T-helper 2 cell treated with Interferon-gamma antibody and Interleukin-4, amounts not matched to agents 5 μg/mL and 100 μg/mL, for 36 hours (primary cell): Measurements from ENCODE around the gene SLC9A3.
"Not testable (repeated sequence)": the region's sequence is repeated elsewhere in the genome, so short reads cannot be mapped to it uniquely, and the experiment has no call there.

Source experiments
- DNase-seq: peaks from one replicate; pipeline ENCODE4 v3.0.0; 2021; ENCODE audit warnings: low spot score
- H3K27ac Mint-ChIP-seq: one replicate; pipeline ENCODE4 v1.8.0; 2021; ENCODE audit warnings: mild to moderate bottlenecking, mixed read lengths
- H3K27me3 Mint-ChIP-seq: one replicate; pipeline ENCODE4 v1.8.0; 2021; ENCODE audit warnings: low read depth, mixed read lengths
- H3K36me3 Mint-ChIP-seq: one replicate; pipeline ENCODE4 v1.8.0; 2021; ENCODE audit warnings: low read depth, mixed read lengths
- H3K4me1 Mint-ChIP-seq: one replicate; pipeline ENCODE4 v1.8.0; 2021; ENCODE audit warnings: low read depth, mixed read lengths
- H3K4me3 Mint-ChIP-seq: one replicate; pipeline ENCODE4 v1.8.0; 2022; ENCODE audit warnings: mild to moderate bottlenecking, moderate library complexity, mixed read lengths
- H3K9me3 Mint-ChIP-seq: one replicate; pipeline ENCODE4 v1.8.0; 2021; ENCODE audit warnings: mixed read lengths

Gene SLC9A3

DNA sequence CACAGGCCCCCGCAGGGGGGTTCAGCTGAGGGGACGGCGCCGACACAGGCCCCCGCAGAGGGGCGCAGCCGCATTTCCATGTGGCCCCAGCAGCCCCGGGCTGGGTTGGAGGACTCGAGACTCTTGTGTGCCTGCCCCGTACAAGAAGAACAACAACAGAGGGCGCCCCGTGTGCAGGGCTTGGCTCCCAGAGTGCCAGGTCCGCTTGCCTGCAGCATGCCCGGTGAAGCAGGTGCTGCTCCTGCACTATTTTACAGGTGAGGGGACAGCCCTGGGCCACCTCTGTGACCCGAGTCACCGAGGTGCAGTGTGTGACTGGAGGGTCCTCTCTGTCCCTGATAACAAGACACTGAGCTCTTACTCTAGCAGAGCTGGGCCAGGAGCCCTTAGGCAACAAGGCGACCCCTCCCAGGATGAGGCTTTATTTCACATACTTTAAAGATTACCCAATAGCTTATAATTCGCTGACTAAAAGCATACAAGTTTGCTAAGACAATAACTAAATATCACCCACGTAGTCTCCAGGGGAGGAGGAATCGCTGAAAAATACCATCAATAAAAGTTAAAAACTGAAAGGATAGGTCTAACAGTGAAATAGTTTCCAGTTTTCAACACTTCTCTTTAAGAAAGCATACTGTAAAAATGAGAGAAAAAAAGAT, 41.7 kb upstream of the SLC9A3 start:
- no peak for DNase-seq
- H3K27me3 Mint-ChIP-seq, result peaks cover 14% of the 10 kb centered on the region

GRCh38 chr5:561408-561807, 37.2 kb upstream of the SLC9A3 start:
- Mint-ChIP-seq H3K4me1 (no peaks in the 10 kb centered on the region), H3K36me3 (no peaks in the 10 kb centered on the region), H3K27ac (no peak overlapping the region), H3K9me3 (no peaks in the 10 kb centered on the region), H3K27me3 (peaks cover 12% of the 10 kb centered on the region), H3K4me3 (no peak overlapping the region)
- DNase-seq, result no peak

More for the DNA sequence above, 41.7 kb upstream of the SLC9A3 start:
- Mint-ChIP-seq H3K9me3 (no peaks in the 10 kb centered on the region), H3K27ac (no peak overlapping the region), H3K4me1 (no peaks in the 10 kb centered on the region), H3K4me3 (no peak overlapping the region), H3K36me3 (no peaks in the 10 kb centered on the region)

DNA sequence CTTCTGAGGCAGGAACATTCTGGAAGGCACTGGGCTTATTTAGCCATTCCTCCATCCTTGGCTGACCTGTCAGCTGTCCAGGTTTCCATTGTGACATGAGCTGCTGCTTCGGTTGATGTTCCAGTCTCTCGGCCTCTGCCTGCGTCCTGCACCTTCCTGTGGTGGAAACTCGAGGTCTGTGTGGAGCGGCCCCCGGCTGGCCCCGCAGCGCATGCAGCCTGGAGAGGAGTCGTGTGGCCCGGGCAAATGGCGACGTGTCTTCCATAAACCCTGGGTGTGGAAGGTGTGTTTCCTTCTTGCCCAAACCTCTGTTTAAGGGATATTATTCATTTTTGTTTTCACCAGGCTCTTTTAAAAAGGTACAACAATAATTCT, 36.5 kb upstream of the SLC9A3 start:
- H3K4me1 Mint-ChIP-seq, result no peaks in the 10 kb centered on the region
- no peak for DNase-seq
- H3K36me3 Mint-ChIP-seq, result no peaks in the 10 kb centered on the region
- H3K4me3 Mint-ChIP-seq, result no peak overlapping the region
- H3K9me3 Mint-ChIP-seq, result no peaks in the 10 kb centered on the region
- peaks cover 6% of the 10 kb centered on the region for H3K27me3 Mint-ChIP-seq
- no peak overlapping the region for H3K27ac Mint-ChIP-seq

- DNase-seq, result no peak
- no peaks in the 10 kb centered on the region for H3K9me3 Mint-ChIP-seq
- no peaks in the 10 kb centered on the region for H3K4me1 Mint-ChIP-seq
- no peak overlapping the region for H3K27ac Mint-ChIP-seq
- H3K4me3 Mint-ChIP-seq, result no peak overlapping the region
- no peaks in the 10 kb centered on the region for H3K36me3 Mint-ChIP-seq
- peaks cover 6% of the 10 kb centered on the region for H3K27me3 Mint-ChIP-seq
Measured at GRCh38 chr5:558871-559503, 34.7 kb upstream of the SLC9A3 start.

- Mint-ChIP-seq H3K4me3 (no peak overlapping the region), H3K27me3 (peaks cover 8% of the 10 kb centered on the region), H3K9me3 (no peaks in the 10 kb centered on the region), H3K4me1 (no peaks in the 10 kb centered on the region), H3K27ac (no peak overlapping the region), H3K36me3 (no peaks in the 10 kb centered on the region)
- no peak for DNase-seq
Measured at GRCh38 chr5:558326-558725, 34.1 kb upstream of the SLC9A3 start.

DNA sequence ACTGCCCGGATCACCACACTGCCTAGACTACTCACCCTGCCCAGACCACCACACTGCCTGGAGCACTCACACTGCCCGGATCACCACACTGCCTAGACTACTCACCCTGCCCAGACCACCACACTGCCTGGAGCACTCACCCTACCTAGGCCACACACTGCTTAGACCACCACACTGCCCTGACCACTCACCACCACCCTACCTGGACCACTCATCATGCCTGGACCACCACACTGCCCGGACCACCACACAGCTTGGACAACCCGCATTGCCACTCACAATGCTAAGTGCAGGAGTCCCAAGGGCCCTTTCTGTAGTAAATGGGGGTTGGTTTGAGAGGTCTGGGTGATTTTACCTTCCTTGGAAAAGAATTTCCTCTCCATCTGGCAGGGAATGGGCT, 33.7 kb upstream of the SLC9A3 start:
- H3K4me1 Mint-ChIP-seq, DNase-seq, H3K27ac Mint-ChIP-seq, H3K9me3 Mint-ChIP-seq, H3K4me3 Mint-ChIP-seq, H3K27me3 Mint-ChIP-seq, H3K36me3 Mint-ChIP-seq: not testable (repeated sequence)

- Mint-ChIP-seq H3K4me3 (no peak overlapping the region), H3K9me3 (no peaks in the 10 kb centered on the region), H3K27me3 (peaks cover 8% of the 10 kb centered on the region), H3K27ac (no peak overlapping the region), H3K36me3 (no peaks in the 10 kb centered on the region), H3K4me1 (no peaks in the 10 kb centered on the region)
- no peak for DNase-seq
Measured at GRCh38 chr5:556909-557441, 32.7 kb upstream of the SLC9A3 start.

- Mint-ChIP-seq H3K4me1 (no peaks in the 10 kb centered on the region), H3K27ac (no peak overlapping the region), H3K27me3 (peaks cover 10% of the 10 kb centered on the region), H3K36me3 (no peaks in the 10 kb centered on the region), H3K9me3 (no peaks in the 10 kb centered on the region), H3K4me3 (no peak overlapping the region)
- DNase-seq, result no peak
Measured at GRCh38 chr5:555058-555623, 30.9 kb upstream of the SLC9A3 start.

DNA sequence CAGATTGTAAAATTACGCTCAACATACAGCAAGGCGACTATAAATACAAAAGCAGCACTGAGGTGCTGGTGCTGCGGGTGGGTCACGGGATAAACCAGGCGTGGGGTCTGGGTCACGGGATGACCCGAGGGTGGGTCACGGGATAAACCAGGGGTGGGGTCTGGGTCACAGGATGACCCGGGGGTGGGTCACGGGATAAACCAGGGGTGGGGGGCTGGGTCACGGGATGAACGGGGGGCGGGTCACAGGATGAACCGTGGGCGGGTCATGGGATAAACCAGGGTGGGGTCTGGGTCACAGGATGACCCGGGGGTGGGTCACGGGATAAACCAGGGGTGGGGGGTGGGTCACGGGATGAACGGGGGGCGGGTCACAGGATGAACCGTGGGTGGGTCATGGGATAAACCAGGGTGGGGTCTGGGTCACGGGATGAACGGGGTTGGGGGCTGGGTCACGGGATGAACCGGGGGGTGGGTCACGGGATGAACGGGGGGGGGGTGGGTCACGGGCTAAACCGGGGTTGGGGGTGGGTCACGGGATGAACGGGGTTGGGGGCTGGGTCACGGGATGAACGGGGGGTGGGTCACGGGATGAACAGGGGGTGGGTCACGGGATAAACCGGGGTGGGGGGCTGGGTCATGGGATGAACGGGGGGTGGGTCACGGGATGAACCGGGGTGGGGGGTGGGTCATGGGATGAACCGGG, 30.2 kb upstream of the SLC9A3 start:
- H3K9me3 Mint-ChIP-seq, result no peaks in the 10 kb centered on the region
- H3K27ac Mint-ChIP-seq, result no peak overlapping the region
- no peaks in the 10 kb centered on the region for H3K36me3 Mint-ChIP-seq
- no peak overlapping the region for H3K4me3 Mint-ChIP-seq
- DNase-seq, result no peak
- peaks cover 14% of the 10 kb centered on the region for H3K27me3 Mint-ChIP-seq
- H3K4me1 Mint-ChIP-seq, result no peaks in the 10 kb centered on the region

DNA sequence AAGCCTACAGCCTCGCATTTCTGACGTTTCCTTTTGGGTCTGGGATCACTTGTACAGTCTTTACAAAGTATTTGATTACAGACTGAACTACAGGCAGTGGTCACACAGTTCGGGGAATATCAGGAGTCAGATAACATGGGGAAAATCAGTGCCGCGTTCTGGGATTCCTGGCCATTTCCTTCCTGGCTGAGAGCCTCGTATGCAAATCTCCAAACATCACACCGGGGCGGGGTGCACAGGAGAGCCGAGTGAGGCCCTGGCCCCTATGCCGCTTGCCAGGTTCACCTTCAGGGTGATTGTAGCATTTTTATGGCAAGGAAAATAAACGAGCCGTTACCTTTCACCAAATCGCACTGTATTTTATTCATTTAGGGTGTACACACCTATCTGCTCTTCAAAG, 29.6 kb upstream of the SLC9A3 start:
- Mint-ChIP-seq H3K4me1 (no peaks in the 10 kb centered on the region), H3K27ac (no peak overlapping the region), H3K27me3 (peaks cover 18% of the 10 kb centered on the region), H3K4me3 (no peak overlapping the region), H3K9me3 (no peaks in the 10 kb centered on the region), H3K36me3 (no peaks in the 10 kb centered on the region)
- no peak for DNase-seq

GRCh38 chr5:551406-551805, 27.2 kb upstream of the SLC9A3 start:
- no peak overlapping the region for H3K4me3 Mint-ChIP-seq
- peaks cover 24% of the 10 kb centered on the region for H3K27me3 Mint-ChIP-seq
- DNase-seq, result no peak
- no peaks in the 10 kb centered on the region for H3K36me3 Mint-ChIP-seq
- no peaks in the 10 kb centered on the region for H3K4me1 Mint-ChIP-seq
- no peak overlapping the region for H3K27ac Mint-ChIP-seq
- no peaks in the 10 kb centered on the region for H3K9me3 Mint-ChIP-seq

GRCh38 chr5:549229-549628, 25.0 kb upstream of the SLC9A3 start:
- no peaks in the 10 kb centered on the region for H3K36me3 Mint-ChIP-seq
- no peaks in the 10 kb centered on the region for H3K9me3 Mint-ChIP-seq
- peaks cover 24% of the 10 kb centered on the region for H3K27me3 Mint-ChIP-seq
- no peak overlapping the region for H3K27ac Mint-ChIP-seq
- no peak overlapping the region for H3K4me3 Mint-ChIP-seq
- no peak for DNase-seq
- H3K4me1 Mint-ChIP-seq, result peaks cover 4% of the 10 kb centered on the region

GRCh38 chr5:548256-548655, 24.0 kb upstream of the SLC9A3 start:
- DNase-seq, result no peak
- no peaks in the 10 kb centered on the region for H3K36me3 Mint-ChIP-seq
- H3K27ac Mint-ChIP-seq, result no peak overlapping the region
- H3K4me1 Mint-ChIP-seq, result peaks cover 13% of the 10 kb centered on the region
- H3K27me3 Mint-ChIP-seq, result peaks cover 21% of the 10 kb centered on the region
- no peaks in the 10 kb centered on the region for H3K9me3 Mint-ChIP-seq
- H3K4me3 Mint-ChIP-seq, result no peak overlapping the region
